NB4 (cell line): ENCODE measurements around the gene MAP3K12.

Experiments used
- CTCF ChIP-seq: IDR thresholded peaks from one replicate; pipeline ENCODE4 v1.5.1; 2012; ENCODE audit warnings: low read depth, low read length
- POLR2A ChIP-seq: IDR thresholded peaks from 2 replicates; pipeline ENCODE4 v1.6.1; 2011; ENCODE audit warnings: mild to moderate bottlenecking; ENCODE audit not compliant: insufficient read length; ENCODE audit errors: extremely low read depth

GRCh38 chr12:53474077-53474476 is 25.2 kb downstream of the MAP3K12 start:
- TF ChIP-seq CTCF: no peak
- no peak for TF ChIP-seq POLR2A
